ENCODE results near the gene XIST. TPM values are rescaled to one million over a fixed set of nuclear protein-coding genes. Genes with fewer than 3 reads are reported as not detected.
A peak's percentile ranks its signal among the peaks of the same experiment; 100 is the strongest.

XIST gene
- total RNA-seq, 1 donor from 2014 or later, result not detected

GRCh38 chrX:73829890-73830466 lies 22.5 kb downstream of the XIST start:
- no peaks in the 10 kb centered on the region for H3K4me1 Mint-ChIP-seq (ENCODE audit: low read depth, unreplicated experiment)
- Histone ChIP-seq H2AFZ (ENCODE audit: low read depth, low read length) (no peak overlapping the region), H3K9me3 (ENCODE audit: insufficient read depth, low read depth, low read length) (no peaks in the 10 kb centered on the region), H3K36me3 (ENCODE audit: insufficient read depth, low read length) (no peaks in the 10 kb centered on the region), H3K4me2 (ENCODE audit: low read length) (no peak overlapping the region), H3K4me3 (ENCODE audit: insufficient read depth, low read depth, low read length) (no peak overlapping the region), H3K4me1 (ENCODE audit: insufficient read depth, low read length) (no peaks in the 10 kb centered on the region), H3K9ac (ENCODE audit: low read length) (no peak overlapping the region), H3K27me3 (ENCODE audit: insufficient read depth, low read length) (no peaks in the 10 kb centered on the region), H3K27ac (ENCODE audit: low read depth, low read length) (no peak overlapping the region), H3K79me2 (ENCODE audit: insufficient read depth, low read length) (no peaks in the 10 kb centered on the region), H4K20me1 (ENCODE audit: insufficient read depth, low read length) (no peaks in the 10 kb centered on the region)
- DNase-seq (ENCODE audit: low read depth), result no peak
- H3K9me3 Mint-ChIP-seq (ENCODE audit: unreplicated experiment), result no peaks in the 10 kb centered on the region
- TF ChIP-seq CTCF (IDR thresholded peaks at IDR 0.05; ENCODE audit: insufficient read depth, low read depth, low read length) (no peak), EZH2 (IDR thresholded peaks at IDR 0.05; ENCODE audit: insufficient read depth, low read length) (no peak)
- H3K36me3 Mint-ChIP-seq (ENCODE audit: low read depth, unreplicated experiment), result no peaks in the 10 kb centered on the region
- no peaks in the 10 kb centered on the region for H3K27me3 Mint-ChIP-seq (ENCODE audit: low read depth, unreplicated experiment)
- H3K27ac Mint-ChIP-seq (ENCODE audit: unreplicated experiment), result no peak overlapping the region
- FAIRE-seq, result peak; percentile 85
- H3K4me3 Mint-ChIP-seq (ENCODE audit: unreplicated experiment), result no peak overlapping the region

GRCh38 chrX:73828080-73828720 lies 24.3 kb downstream of the XIST start:
- H3K27me3 Mint-ChIP-seq (ENCODE audit: low read depth, unreplicated experiment), result no peaks in the 10 kb centered on the region

More at GRCh38 chrX:73828080-73828720, 24.3 kb downstream of the XIST start:
- Histone ChIP-seq H3K27ac (ENCODE audit: low read depth, low read length) (no peak overlapping the region), H3K4me1 (ENCODE audit: insufficient read depth, low read length) (no peaks in the 10 kb centered on the region), H2AFZ (ENCODE audit: low read depth, low read length) (no peak overlapping the region), H3K36me3 (ENCODE audit: insufficient read depth, low read length) (no peaks in the 10 kb centered on the region), H3K4me2 (ENCODE audit: low read length) (no peak overlapping the region), H3K9ac (ENCODE audit: low read length) (no peak overlapping the region), H4K20me1 (ENCODE audit: insufficient read depth, low read length) (no peaks in the 10 kb centered on the region), H3K4me3 (ENCODE audit: insufficient read depth, low read depth, low read length) (no peak overlapping the region), H3K79me2 (ENCODE audit: insufficient read depth, low read length) (no peaks in the 10 kb centered on the region), H3K9me3 (ENCODE audit: insufficient read depth, low read depth, low read length) (no peaks in the 10 kb centered on the region), H3K27me3 (ENCODE audit: insufficient read depth, low read length) (no peaks in the 10 kb centered on the region)
- Mint-ChIP-seq H3K4me1 (ENCODE audit: low read depth, unreplicated experiment) (no peaks in the 10 kb centered on the region), H3K4me3 (ENCODE audit: unreplicated experiment) (no peak overlapping the region), H3K9me3 (ENCODE audit: unreplicated experiment) (no peaks in the 10 kb centered on the region), H3K27ac (ENCODE audit: unreplicated experiment) (no peak overlapping the region), H3K36me3 (ENCODE audit: low read depth, unreplicated experiment) (no peaks in the 10 kb centered on the region)
- TF ChIP-seq EZH2 (IDR thresholded peaks at IDR 0.05; ENCODE audit: insufficient read depth, low read length) (no peak), CTCF (IDR thresholded peaks at IDR 0.05; ENCODE audit: insufficient read depth, low read depth, low read length) (no peak)
- no peak for FAIRE-seq
- no peak for DNase-seq (ENCODE audit: low read depth)

Measured in astrocyte (in vitro differentiated cells and primary cell).